HG03103 (cell line): ENCODE measurements around the gene NPTX1.

Source experiments
- ATAC-seq: cut with Tn5 transposase; IDR thresholded peaks from one replicate; pipeline ENCODE4 v1.9.1; 2021; ENCODE audit warnings: low read depth; ENCODE audit not compliant: unreplicated experiment

Gene NPTX1

DNA sequence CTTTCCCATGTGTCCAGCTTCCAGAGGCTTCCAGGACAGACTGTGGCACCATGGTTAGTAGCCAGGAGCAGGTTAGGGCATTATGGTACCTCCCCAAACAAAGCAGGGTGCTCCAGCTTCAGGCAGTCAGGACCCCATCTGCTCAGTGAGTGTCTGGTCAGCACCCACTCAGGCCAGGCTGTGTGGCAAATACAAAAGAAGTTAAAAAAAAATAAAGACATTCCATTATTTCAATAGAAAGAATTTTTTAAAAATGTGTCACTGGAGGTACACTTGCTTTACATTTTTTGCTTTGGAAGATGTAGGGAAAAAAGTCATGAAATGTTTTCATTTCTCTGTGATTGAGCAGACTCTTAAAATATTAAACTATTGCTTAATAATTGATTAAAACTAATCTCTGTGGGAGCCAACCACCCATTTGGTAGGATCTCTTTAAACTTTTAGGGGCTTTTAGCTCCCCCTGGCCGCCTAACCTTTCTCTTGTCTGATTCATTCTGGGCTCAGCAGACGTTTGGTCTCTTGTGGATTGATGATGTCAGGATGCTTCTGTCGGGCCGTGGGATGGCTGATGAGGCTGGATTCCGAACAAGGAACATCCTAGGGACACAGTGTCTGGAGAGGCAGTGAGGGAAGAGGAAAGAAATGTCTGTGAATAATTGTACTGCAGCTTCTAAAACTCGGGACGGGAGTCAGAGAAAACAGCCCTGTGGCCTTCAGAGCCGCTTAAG lies 28.4 kb upstream of the NPTX1 start:
- ATAC-seq: no peak

DNA sequence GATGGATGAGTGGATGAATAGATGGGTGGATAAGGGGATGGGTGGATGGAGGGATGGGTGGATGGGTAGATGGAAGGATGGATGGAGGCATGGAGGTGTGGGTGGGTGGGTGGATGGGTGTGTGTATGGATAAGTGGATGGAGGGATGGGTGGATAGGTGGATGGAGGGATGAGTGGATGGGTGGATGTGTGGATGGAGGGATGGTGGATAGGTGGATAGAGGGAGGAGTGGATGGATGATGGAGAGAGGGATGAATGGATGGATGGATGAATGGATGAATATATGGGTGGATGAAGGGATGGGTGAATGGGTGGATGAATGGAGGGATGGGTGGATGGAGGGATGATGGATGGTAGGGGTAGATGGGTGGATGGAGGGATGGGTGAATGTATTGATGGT lies 27.5 kb upstream of the NPTX1 start:
- no peak for ATAC-seq

DNA sequence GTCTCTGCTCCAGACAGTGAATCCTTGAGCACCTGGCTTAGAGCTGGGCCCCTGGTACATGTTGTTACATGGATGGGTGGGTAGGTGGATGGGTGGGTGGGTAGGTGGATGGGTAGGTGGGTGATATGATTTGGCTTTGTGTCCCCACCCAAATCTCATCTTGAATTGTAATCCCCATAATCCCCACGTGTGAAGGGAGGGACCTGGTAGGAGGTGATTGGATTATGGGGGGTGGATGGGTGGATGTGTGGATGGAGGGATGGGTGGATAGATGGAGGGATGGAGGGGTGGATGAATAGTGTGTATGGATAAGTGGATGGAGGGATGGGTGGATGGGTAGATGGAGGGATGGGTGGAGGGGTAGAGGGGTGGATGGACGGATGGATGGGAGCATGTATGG lies 26.6 kb upstream of the NPTX1 start:
- no peak for ATAC-seq

DNA sequence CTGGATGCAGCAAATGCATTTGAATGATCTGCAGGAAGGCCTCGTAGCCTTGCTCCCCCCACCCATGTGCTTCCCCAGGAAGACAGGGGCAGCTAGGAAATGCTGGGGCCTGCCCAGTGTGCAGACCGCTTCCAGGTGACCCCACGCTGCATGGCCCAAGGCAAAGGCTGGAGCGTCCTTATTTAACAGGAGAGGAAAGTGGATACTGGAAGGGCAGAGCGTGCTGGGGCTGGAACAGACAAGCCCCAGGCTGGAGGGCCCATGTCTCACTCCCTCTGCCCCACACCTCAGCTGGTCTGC lies 26.1 kb upstream of the NPTX1 start:
- ATAC-seq: no peak

DNA sequence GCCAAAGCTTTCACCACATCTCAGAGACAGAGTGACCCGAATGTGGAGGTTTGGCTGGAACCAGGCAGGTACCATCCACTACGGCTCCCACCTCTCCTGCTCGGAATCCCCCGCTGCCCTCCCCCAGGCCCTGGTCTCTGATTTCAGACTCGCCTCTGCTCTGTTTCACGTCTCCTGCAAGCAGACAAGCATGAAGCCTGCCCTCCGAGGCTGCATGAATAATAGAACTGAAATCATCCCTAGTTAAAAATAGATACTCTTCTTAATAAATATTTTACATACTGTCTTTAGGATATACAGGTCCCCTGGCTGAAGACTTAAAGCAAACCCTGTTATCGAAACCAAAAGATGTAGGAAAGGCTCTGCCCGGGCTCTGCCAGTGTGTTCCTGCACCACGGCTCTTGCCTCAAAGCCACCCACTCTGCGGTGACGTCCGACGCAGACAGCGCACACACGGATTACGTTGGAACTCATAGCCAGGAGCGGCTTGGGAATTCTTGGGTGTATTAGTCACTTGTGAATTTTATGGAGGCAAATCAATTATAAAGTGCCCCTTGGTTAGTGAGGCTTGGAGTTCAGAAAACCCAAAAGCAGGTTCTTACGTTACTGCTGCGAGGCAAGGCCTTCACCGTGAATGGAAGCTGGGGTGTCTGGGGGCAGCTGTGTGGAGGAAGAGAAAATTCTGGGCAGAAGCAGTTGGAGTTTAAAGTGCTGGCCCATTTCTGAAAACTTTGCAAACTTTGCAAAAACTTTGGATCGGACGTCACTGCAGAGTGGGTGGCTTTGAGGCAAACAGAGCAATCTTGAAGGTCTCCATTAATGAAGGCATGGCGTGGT lies 25.6 kb upstream of the NPTX1 start:
- ATAC-seq: no peak

DNA sequence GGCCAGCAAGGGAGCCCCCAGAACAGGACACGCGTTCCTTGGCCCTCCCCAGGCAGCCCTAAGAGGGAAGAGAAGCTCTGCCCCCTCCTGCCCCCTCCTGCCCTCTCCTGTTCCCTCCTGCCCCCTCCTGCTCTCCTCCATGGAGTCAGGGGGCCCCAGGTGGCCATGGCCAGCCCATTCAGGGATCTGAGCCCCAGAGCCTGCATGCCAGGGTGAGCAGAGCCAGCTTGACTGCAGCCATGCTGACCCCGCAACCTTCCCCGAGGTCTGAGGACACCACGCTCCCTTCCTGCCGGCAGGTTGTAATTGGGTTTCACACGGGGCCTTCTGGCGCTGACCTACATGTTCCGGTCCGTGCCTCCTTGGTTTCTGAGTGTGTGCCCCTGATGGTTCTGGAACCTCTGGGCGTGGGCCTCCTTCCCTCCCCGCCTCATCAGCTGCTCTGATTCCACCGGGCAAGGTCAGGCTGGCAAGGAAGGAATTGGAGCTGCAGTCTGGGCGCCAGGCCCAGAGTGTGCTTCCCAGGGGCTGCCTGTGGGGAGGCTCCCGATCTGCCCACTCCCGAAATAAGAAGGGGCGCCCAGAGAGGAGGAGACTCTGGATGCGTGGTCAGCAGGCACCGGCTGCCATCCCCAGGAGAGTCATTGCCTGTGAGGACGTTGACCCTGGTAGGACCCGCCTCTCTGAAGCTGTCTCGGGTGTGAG lies 23.7 kb upstream of the NPTX1 start:
- no peak for ATAC-seq

DNA sequence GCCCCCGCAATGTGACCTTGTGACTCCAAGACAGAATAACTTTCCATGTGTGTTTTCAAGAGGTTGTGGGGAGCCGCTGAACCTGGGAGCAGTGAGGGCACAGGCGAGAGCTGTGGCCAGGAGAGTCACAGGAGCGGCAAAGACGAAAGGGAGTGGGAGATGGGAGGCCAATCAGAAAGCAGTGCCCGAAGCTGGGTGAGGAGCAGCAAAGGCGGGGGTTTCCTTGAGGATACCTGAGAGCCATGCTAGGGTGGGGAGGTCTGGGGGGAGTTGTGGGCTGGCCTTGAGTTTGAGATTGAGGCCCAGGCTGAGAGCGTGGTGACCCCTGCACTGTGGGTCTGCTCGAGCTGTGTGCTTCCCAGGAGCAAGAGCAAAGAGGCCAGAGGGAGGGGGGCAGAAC lies 23.2 kb upstream of the NPTX1 start:
- no peak for ATAC-seq

DNA sequence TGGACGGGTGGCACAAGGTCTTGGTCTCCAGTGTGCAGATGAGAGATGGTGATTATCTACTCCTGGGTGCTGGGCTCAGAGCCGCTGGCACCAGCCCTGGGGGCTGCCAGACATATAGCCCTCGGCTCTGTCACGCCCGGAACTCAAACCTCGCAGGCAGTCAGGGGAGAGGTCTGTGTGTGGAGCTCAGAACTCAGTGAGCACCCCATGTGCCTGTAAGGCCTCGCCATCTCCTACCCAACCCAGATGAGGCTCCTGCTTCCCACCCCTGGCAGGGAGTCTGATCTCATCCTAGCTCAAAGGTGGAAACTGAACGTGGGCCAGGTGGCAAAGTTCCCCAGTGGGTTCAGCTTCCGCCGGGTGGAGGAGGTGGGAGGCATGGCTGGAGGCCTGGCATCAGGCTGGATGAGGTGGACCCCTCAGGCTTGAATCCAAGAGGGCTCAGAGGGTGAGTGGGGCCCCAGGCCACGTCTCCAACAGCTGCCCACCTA lies 22.6 kb upstream of the NPTX1 start:
- ATAC-seq: no peak

DNA sequence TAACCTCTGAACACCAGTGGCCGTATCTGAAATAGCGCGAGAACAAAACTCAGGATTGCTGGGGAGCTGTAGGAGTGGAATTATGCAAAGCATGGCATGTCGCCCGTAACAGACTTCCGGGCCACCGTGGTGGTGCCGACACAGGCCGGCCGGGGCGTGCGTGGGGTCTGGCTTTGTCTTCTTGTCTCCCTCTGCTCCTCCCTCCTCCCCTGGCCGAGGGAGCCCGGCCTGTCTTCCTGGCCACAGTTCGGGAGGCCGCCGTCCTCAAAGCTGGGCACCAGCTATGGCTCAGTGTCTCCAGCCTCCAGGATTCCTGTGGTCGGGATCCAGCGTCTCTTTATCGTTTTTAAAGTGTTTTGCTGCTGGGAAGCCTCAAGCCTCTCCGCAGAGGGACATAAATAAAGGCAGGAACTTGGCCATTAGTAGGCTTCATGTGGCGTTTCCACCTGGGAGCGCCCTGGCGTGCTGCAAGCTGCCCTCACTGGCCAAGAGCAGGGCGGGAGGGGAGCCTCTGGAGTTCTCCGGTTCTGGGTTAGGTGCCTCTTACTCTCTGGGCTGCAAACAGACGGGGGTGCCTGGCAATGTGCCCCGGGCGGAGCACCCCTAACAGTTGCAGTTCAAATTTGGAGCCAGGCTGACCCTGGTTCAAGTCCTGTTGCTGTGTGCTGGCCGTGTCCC lies 22.0 kb upstream of the NPTX1 start:
- ATAC-seq: no peak

DNA sequence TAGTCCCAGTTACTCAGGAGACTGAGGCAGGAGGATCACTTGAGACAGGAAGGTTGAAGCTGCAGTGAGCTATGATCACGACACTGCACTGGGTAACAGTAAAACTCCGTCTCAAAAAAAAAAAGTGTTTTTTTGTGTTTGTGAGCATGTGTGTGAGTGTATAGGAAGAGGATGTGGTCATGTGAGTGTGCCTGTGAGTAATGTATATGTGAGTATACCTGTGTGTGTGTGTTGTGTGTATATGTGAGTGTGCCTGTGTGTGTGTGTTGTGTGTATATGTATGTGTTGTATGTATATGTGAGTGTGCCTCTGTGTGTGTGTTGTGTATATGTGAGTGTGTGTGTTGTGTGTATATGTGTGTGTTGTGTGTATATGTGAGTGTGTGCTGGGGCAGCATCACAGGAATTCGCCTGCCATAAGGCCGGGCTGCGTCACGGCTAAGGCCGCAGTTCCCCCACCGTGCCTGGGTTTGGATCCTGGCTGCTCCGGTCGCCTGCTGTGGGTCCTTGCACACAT lies 21.4 kb upstream of the NPTX1 start:
- ATAC-seq: no peak

DNA sequence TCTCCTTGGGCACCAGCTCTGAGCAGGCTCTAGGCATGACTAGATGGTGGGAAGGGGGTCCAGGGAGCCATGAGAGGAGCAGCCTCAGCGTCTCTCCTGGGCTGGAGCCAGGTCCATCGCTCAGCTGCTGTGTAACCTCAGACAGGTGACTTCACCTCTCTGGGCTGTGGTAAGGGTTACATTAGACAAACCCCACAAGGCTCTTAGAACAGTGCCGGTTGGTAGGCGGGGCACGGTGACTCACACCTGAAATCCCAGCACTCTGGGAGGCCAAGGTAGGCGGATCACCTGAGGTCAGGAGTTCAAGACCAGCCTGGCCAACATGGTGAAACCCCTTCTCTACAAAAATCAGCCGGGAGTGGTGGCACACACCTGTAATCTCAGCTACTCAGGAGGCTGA lies 18.1 kb upstream of the NPTX1 start:
- ATAC-seq: no peak

DNA sequence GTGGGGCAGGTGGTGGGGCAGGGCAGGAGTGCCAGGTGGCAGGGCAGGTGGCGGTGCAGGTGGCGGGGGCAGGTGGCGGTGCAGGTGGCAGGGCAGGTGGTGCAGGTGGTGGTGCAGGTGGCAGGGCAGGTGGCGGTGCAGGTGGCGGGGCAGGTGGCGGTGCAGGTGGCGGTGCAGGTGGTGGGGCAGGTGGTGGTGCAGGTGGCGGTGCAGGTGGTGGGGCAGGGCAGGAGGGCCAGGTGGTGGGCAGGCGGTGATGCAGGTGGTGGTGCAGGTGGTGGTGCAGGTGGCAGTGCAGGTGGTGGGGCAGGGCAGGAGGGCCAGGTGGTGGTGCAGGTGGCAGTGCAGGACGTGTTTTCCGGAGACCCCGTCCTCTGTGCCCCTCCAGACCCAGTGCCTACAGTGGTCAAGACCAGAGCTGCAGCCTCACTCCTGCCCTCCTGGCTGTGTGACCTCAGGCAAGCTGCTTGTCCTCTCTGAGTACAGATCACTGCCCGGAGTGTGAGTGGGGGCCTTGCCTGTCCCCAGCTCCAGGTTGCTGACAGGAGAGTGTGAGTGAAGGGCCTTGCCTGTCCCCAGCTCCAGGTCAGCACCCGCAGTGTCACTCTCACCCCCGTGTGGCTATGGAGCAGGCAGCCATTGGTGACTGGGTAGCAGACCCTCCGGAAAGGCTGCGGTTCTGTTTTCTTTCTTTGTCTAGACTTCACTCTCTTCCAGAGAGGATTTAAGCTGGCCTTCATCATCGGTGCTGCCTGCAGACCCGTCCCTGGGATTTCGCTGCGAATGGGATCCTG lies 16.1 kb upstream of the NPTX1 start:
- ATAC-seq: no peak

DNA sequence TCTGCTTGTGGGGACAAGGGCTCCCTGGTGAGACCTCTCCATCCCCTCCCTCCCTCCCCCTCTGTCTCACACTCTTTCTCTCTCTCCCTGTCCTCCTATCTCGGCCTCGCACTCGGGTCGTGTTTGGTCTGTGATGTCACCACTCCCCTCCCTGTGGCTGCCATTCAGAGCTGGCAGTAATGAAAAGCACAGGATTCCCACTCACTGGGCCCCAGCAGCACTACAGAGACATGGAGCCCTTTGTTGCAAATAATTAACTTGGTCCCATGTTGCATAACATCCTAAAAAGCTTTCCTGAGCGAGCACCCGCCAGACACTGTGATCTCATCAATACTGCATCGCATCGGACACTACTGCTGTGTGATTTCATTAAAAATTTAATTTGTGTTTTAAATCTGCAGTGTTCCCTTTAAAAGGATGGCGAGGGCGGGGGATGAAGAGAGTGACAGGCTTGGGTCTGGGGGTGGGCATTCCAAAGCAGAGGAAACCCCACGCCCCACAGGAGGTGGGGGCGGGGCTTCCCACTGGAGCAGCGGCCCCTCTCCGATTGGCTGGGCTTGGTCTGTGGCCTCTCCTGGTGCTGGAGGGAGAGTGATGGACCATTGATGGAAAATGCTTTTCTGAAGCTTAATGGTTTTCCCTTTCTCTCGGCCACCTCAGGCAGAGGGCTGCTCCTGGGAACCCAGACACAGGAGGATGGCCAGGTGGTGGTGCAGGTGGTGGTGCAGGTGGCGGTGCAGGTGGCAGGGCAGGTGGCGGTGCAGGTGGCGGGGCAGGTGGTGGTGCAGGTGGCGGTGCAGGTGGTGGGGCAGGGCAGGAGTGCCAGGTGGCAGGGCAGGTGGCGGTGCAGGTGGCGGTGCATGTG lies 15.3 kb upstream of the NPTX1 start:
- ATAC-seq: no peak

DNA sequence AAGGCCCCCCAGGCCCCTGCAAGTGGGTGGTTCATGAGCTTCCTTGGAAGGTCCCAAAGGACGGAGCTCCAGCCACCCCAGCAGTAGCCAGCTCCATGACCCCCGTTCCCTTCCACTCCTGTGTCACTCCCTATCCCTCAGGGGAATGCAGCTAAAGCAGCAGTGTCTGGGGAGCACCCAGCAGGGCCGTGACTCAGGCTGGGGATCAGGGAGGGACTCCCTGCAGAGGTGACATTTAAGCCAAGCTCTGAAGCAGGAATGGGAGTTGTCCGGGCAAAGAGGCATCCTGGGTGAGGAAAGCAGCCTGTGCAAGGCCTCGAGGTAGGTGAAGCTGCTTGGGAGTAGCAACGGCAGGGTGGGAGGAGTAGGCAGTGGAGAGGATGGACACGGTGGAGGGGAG lies 11.1 kb upstream of the NPTX1 start:
- no peak for ATAC-seq

DNA sequence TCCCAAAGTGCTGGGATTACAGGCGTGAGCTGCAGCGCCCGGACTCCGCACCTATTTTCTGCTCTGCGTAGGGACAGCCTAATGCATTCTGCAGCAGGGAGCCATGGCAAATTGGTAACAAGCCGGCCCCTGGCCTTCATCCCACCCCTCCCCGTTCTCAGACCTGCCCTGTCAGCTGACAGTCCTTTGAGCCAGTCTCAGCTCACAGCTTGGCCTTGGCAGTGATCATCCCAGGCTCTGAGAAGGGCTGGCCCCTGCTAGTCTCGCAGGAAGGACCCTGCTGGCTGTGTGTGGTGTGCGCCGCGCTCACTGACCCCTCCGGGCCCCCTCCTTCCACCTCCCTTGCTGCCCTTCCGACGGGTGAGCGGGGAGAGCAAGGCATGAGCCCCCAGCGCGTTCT lies 10.3 kb upstream of the NPTX1 start:
- ATAC-seq: no peak

DNA sequence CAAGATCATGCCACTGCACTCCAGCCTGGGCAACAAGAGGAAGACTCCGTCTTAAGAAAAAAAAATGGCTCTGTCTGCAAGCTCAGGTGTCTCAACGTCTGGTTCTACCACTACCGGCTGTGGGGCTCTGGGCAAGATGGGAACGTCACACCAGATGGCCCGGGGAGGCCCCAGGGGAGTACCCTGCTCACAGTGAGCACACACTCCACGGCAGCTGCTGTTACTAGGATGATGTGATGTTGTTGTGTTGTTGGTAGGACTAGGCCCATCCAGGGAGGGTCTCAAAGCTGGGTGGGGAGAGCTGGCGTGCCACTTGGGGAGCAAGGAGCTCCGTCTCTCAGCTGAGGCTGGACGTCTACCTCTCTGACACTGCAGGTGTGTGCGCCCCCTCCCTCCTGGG lies 9.4 kb upstream of the NPTX1 start:
- ATAC-seq: no peak

DNA sequence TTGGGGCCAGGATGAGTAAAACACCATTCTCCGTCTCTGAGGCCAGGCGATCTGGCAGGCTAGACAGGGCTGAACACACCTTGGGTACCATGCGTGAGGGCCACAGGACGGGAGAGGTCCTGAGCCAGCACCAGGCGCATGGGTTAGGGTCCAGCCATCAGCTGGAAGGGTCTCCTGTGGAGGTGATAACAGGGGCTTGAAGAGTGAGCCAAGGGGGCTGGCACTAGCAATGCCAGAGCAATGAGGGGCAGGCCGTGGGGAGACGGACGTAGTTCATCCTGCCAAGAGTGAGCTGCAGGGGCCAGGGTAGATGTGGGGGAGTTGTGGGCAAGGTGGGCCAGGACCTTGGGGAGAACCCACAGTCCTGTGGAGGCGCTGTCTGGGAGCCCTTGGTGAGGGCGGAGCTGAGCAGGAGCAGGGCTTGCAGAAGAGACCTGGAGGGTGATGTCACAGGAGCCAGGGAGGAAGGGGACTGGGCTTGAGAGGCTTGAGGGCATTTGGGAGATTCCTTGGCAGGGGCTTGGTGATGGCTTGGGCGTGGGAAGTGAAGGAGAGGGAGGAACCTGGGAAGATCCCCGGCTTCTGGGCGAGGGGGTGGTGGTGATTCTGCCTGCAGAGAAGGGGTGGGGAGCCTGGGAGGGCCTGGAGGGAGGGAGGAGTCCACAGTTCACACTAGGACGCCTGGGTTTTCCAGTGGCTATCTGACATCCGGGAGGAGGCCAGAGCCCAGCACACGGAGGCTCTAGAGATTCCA lies 6.3 kb upstream of the NPTX1 start:
- no peak for ATAC-seq

DNA sequence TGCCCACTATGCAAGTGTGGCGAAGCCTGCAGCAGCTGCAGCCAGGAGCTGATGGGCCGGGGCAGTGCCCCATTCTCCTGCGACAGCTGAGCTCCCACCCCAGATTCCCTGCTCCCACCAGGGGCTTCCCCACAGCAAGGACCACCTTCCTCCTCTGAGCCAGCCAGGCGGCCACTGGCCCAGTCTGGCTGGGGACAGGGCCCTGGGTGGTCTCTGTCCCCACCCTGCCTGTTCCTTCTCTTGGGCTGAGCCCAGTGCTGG lies 5.6 kb upstream of the NPTX1 start:
- no peak for ATAC-seq
